HEK293 (cell line): ENCODE data around the gene NUP35.

ENCODE experiments used
- MEIS1 ChIP-seq: sonication (generic); formaldehyde crosslinking; IDR thresholded peaks from 2 replicates; pipeline ENCODE4 v1.8.1; 2022; ENCODE audit warnings: missing genetic modification reagents, mild to moderate bottlenecking, borderline replicate concordance
- PRDM6 ChIP-seq: fragments of 450-650 bp; formaldehyde crosslinking; IDR thresholded peaks from 2 replicates; pipeline ENCODE4 v1.5.1; 2017; ENCODE audit warnings: missing biosample characterization, missing genetic modification characterization
- REPIN1 ChIP-seq: fragments of 450-650 bp; formaldehyde crosslinking; IDR thresholded peaks from 2 replicates; pipeline ENCODE4 v1.5.1; 2017; ENCODE audit warnings: missing biosample characterization, missing genetic modification characterization, low read depth
- SP2 ChIP-seq: fragments of 450-650 bp; formaldehyde crosslinking; IDR thresholded peaks from 2 replicates; pipeline ENCODE4 v1.5.1; 2016; ENCODE audit warnings: missing biosample characterization, missing genetic modification characterization
- TRIM28 ChIP-seq: IDR thresholded peaks from 2 replicates; pipeline ENCODE4 v1.6.1; 2011; ENCODE audit warnings: low read length, control low read depth, borderline replicate concordance
- ZBTB21 ChIP-seq: fragments of 450-650 bp; formaldehyde crosslinking; IDR thresholded peaks from 2 replicates; pipeline ENCODE4 v1.5.1; 2017; ENCODE audit warnings: missing biosample characterization, missing genetic modification characterization
- ZNF2 ChIP-seq: fragments of 450-650 bp; formaldehyde crosslinking; IDR thresholded peaks from 2 replicates; pipeline ENCODE4 v1.5.1; 2016; ENCODE audit warnings: missing biosample characterization, missing genetic modification characterization
- ZNF354C ChIP-seq: fragments of 450-650 bp; formaldehyde crosslinking; IDR thresholded peaks from 2 replicates; pipeline ENCODE4 v1.5.1; 2016; ENCODE audit warnings: missing biosample characterization, missing genetic modification characterization, low read depth, borderline replicate concordance
- ZNF362 ChIP-seq: fragments of 450-650 bp; formaldehyde crosslinking; IDR thresholded peaks from 2 replicates; pipeline ENCODE4 v1.5.1; 2016; ENCODE audit warnings: missing biosample characterization, missing genetic modification characterization
- ZNF501 ChIP-seq: fragments of 450-650 bp; formaldehyde crosslinking; IDR thresholded peaks from 2 replicates; pipeline ENCODE4 v1.5.1; 2016; ENCODE audit warnings: missing biosample characterization, missing genetic modification characterization
- ZNF513 ChIP-seq: fragments of 450-650 bp; IDR thresholded peaks from 2 replicates; pipeline ENCODE4 v1.5.1; 2018; ENCODE audit warnings: missing biosample characterization, missing genetic modification characterization
- ZNF518A ChIP-seq: fragments of 450-650 bp; formaldehyde crosslinking; conservative IDR thresholded peaks from 2 replicates; pipeline ENCODE4 v1.5.1; 2016; ENCODE audit warnings: low read depth, missing biosample characterization, missing genetic modification characterization
- ZNF580 ChIP-seq: fragments of 450-650 bp; formaldehyde crosslinking; IDR thresholded peaks from 2 replicates; pipeline ENCODE4 v1.5.1; 2016; ENCODE audit warnings: missing biosample characterization, missing genetic modification characterization
- ZNF585B ChIP-seq: fragments of 450-650 bp; formaldehyde crosslinking; IDR thresholded peaks from 2 replicates; pipeline ENCODE4 v1.5.1; 2016; ENCODE audit warnings: missing biosample characterization, missing genetic modification characterization
- ZNF660 ChIP-seq: fragments of 450-650 bp; IDR thresholded peaks from 2 replicates; pipeline ENCODE4 v1.5.1; 2018; ENCODE audit warnings: missing biosample characterization, mild to moderate bottlenecking, missing genetic modification characterization
- ZNF692 ChIP-seq: fragments of 450-650 bp; formaldehyde crosslinking; IDR thresholded peaks from 2 replicates; pipeline ENCODE4 v1.5.1; 2016; ENCODE audit warnings: missing biosample characterization, missing genetic modification characterization
- ZNF768 ChIP-seq: fragments of 450-650 bp; formaldehyde crosslinking; IDR thresholded peaks from 2 replicates; pipeline ENCODE4 v1.5.1; 2018; ENCODE audit warnings: missing biosample characterization, mild to moderate bottlenecking, missing genetic modification characterization
- ZNF792 ChIP-seq: fragments of 450-650 bp; formaldehyde crosslinking; IDR thresholded peaks from 2 replicates; pipeline ENCODE4 v1.5.1; 2016; ENCODE audit warnings: missing biosample characterization, missing genetic modification characterization

Gene NUP35

GRCh38 chr2:183124222-183124956, at the start of gene NUP35 (continued):
- TF ChIP-seq ZNF518A (tag by site-specific recombination) (peak; percentile 58), ZNF362 (no peak), ZNF354C (no peak), ZNF580 (tag by site-specific recombination) (peak; percentile 99), REPIN1 (tag by site-specific recombination) (no peak), SP2 (peak; percentile 51), ZNF768 (tag by site-specific recombination) (no peak), ZNF792 (tag by site-specific recombination) (no peak), ZBTB21 (tag by site-specific recombination) (peak; percentile 45; the same call in 1 of the 2 replicates), MEIS1 (no peak), ZNF513 (tag by site-specific recombination) (no peak), ZNF660 (0 out of 2 replicates have a peak, but pooled peaks have one; percentile 21), ZNF692 (peak; percentile 18; the same call in 1 of the 2 replicates), ZNF2 (peak; percentile 46; the same call in 1 of the 2 replicates), ZNF501 (0 out of 2 replicates have a peak, but pooled peaks have one; percentile 51), ZNF585B (tag by site-specific recombination) (no peak), TRIM28 (peak; percentile 86; the same call in 1 of the 2 replicates), PRDM6 (tag by site-specific recombination) (no peak)
